ENCODE results near the gene CDRT15L2.
"Not testable (repeated sequence)": the region's sequence is repeated elsewhere in the genome, so short reads cannot be mapped to it uniquely, and the experiment has no call there.

Gene CDRT15L2

GRCh38 chr17:20575071-20575470 is 4.5 kb upstream of the CDRT15L2 start:
- not testable (repeated sequence) for DNase-seq (ENCODE audit: low read depth)

GRCh38 chr17:20583891-20584577 is 4.5 kb downstream of the CDRT15L2 start:
- DNase-seq (ENCODE audit: low read depth): not testable (repeated sequence)

GRCh38 chr17:20588744-20589453 is 9.4 kb downstream of the CDRT15L2 start:
- DNase-seq (ENCODE audit: low read depth): not testable (repeated sequence)

GRCh38 chr17:20589454-20589810 is 9.9 kb downstream of the CDRT15L2 start:
- DNase-seq (ENCODE audit: low read depth): not testable (repeated sequence)

- not testable (repeated sequence) for DNase-seq (ENCODE audit: low read depth)
These were observed 11.5 kb downstream of the CDRT15L2 start for GRCh38 chr17:20591040-20591439.

GRCh38 chr17:20605568-20605967 is 26.0 kb downstream of the CDRT15L2 start:
- not testable (repeated sequence) for DNase-seq (ENCODE audit: low read depth)

GRCh38 chr17:20609490-20609889 is 30.0 kb downstream of the CDRT15L2 start:
- DNase-seq (ENCODE audit: low read depth): not testable (repeated sequence)

GRCh38 chr17:20611309-20611708 is 31.8 kb downstream of the CDRT15L2 start:
- no peak for DNase-seq (ENCODE audit: low read depth)

GRCh38 chr17:20612635-20613034 is 33.1 kb downstream of the CDRT15L2 start:
- no peak for DNase-seq (ENCODE audit: low read depth)

GRCh38 chr17:20613248-20613647 is 33.7 kb downstream of the CDRT15L2 start:
- DNase-seq (ENCODE audit: low read depth): no peak

GRCh38 chr17:20613905-20614304 is 34.4 kb downstream of the CDRT15L2 start:
- no peak for DNase-seq (ENCODE audit: low read depth)

GRCh38 chr17:20615461-20615860 is 35.9 kb downstream of the CDRT15L2 start:
- DNase-seq (ENCODE audit: low read depth): not testable (repeated sequence)

Measured in stimulated activated CD8-positive, alpha-beta memory T cell treated with anti-CD3 and anti-CD28 coated beads, Interleukin-12 subunit alpha, Interleukin-12 subunit beta, amount 100 ng/mL, for 4 hours (primary cell).